ENCODE data around the gene TWSG1.

GRCh38 chr18:9416563-9417072, 82.0 kb downstream of the TWSG1 start:
- TF ChIP-seq POLR2A (IDR thresholded peaks at IDR 0.05) (no peak), CTCF (IDR thresholded peaks at IDR 0.05) (no peak), EP300 (IDR thresholded peaks at IDR 0.05) (no peak)
